HepG2 (cell line): Measurements from ENCODE around the gene SLC25A1. TPM values are rescaled to one million over a fixed set of nuclear protein-coding genes. Genes with fewer than 3 reads are reported as not detected.

ENCODE experiments used
- ATAC-seq: fragments of 200-7000 bp; cut with Tn5 transposase; 3 replicates; pipeline ENCODE4 v1.9.1; 2020; ENCODE audit warnings: mild to moderate bottlenecking, moderate library complexity
- BruUV-seq: library from RNA; stranded (reverse); fragments of 400-500 nt; replicated peaks from 2 replicates; lab custom pipeline; 2021; lab: Mats Ljungman, UMichigan
- CTCF ChIA-PET: fragments of 300-600 bp; formaldehyde crosslinking; extraction: SDS; loops from one replicate; lab custom pipeline; 2021; ENCODE audit warnings: low total read pairs, inconsistent platforms, low intra/inter-chr PET ratio; lab: Yijun Ruan, JAX
- POLR2A ChIA-PET: fragments of 350-600 bp; sonication (Branson Sonifier 250); formaldehyde crosslinking; loops from one replicate; lab custom pipeline; 2020; ENCODE audit warnings: antibody characterized with exemption, inconsistent platforms; lab: Yijun Ruan, JAX
- DNase-seq: peaks from one replicate; pipeline ENCODE4 v3.0.0-alpha.2; 2015; ENCODE audit warnings: low spot score
- FAIRE-seq: peaks from 3 replicates; lab custom pipeline; 2011; peaks lifted over from hg19 to GRCh38; lab: Jason Lieb, UNC
- H2AFZ ChIP-seq: one replicate; pipeline ENCODE4 v1.6.1; 2011; ENCODE audit warnings: low read length, inconsistent platforms
- H3K27ac ChIP-seq: fragments of 300-600 bp; 3 replicates; pipeline ENCODE4 v1.8.0; 2011; ENCODE audit warnings: mixed run types, mild to moderate bottlenecking, mixed read lengths, low read length, inconsistent platforms; ENCODE audit not compliant: insufficient read depth; ENCODE audit errors: extremely low read length
- H3K27me3 ChIP-seq, 2 experiments: fragments of 200-600 bp in 1 of 2; 2 replicates in 1 of 2; 3 replicates in 1 of 2; pipeline versions ENCODE4 v1.6.0 to v1.8.0; 2011; ENCODE audit warnings: low read length in 2 of 2, mild to moderate bottlenecking in 2 of 2, moderate library complexity in 2 of 2, inconsistent platforms in 1 of 2; ENCODE audit not compliant: insufficient read depth in 2 of 2, control insufficient read depth in 1 of 2
- H3K36me3 ChIP-seq, 2 experiments: fragments of 200-600 bp in 1 of 2; replicated peaks in 1 of 2; 2 replicates in 1 of 2; 3 replicates in 1 of 2; pipeline versions ENCODE4 v1.5.1 to v1.8.0; 2011; ENCODE audit warnings: low read length in 2 of 2, inconsistent platforms in 1 of 2; ENCODE audit not compliant: insufficient read depth in 2 of 2, control insufficient read depth in 1 of 2
- H3K4me1 ChIP-seq: 2 replicates; pipeline ENCODE4 v1.5.1; 2012; ENCODE audit warnings: low read length, inconsistent platforms; ENCODE audit not compliant: insufficient read depth
- H3K4me2 ChIP-seq: 2 replicates; pipeline ENCODE4 v1.6.0; 2011; ENCODE audit warnings: low read depth, low read length, inconsistent platforms
- H3K4me3 ChIP-seq, 3 experiments: fragments of 200-600 bp in 1 of 3; sonication (generic), shearing (Covaris generic) in 1 of 3; replicated peaks in 1 of 3; 2 replicates each; pipeline ENCODE4 v1.5.1; 2011 to 2016; ENCODE audit warnings: low read length in 3 of 3, inconsistent platforms in 2 of 3, low read depth in 2 of 3, mild to moderate bottlenecking in 2 of 3, control low read depth in 1 of 3, mixed read lengths in 1 of 3; ENCODE audit not compliant: insufficient read depth in 1 of 3
- H3K79me2 ChIP-seq: one replicate; pipeline ENCODE4 v1.6.1; 2011; ENCODE audit warnings: low read length, inconsistent platforms; ENCODE audit not compliant: insufficient read depth
- H3K9ac ChIP-seq: 2 replicates; pipeline ENCODE4 v1.6.0; 2011; ENCODE audit warnings: mild to moderate bottlenecking, low read depth, low read length, inconsistent platforms; ENCODE audit not compliant: insufficient read depth
- H3K9me3 ChIP-seq: 2 replicates; pipeline ENCODE4 v1.5.1; 2012; ENCODE audit warnings: mild to moderate bottlenecking, low read length
- H4K20me1 ChIP-seq: 2 replicates; pipeline ENCODE4 v1.6.0; 2011; ENCODE audit warnings: inconsistent platforms, mild to moderate bottlenecking, low read length, moderate library complexity; ENCODE audit not compliant: insufficient read depth
- DMAP1 ChIP-seq: IDR thresholded peaks from 2 replicates; pipeline ENCODE4 v1.6.1; 2016
- EEA1 ChIP-seq: sonication (generic); formaldehyde crosslinking; IDR thresholded peaks from 2 replicates; pipeline ENCODE4 v1.5.1; 2020; ENCODE audit warnings: mild to moderate bottlenecking, missing genetic modification reagents, borderline replicate concordance
- GTF2F1 ChIP-seq: fragments of 150-350 bp; IDR thresholded peaks from 2 replicates; pipeline ENCODE4 v1.6.1; 2014; ENCODE audit warnings: low read length
- MAZ ChIP-seq, 2 experiments: sonication (generic) in 1 of 2; formaldehyde crosslinking in 1 of 2; IDR thresholded peaks; 2 replicates each; pipeline versions ENCODE4 v1.5.0 to v1.6.1; 2012 to 2020; ENCODE audit warnings: low read depth in 2 of 2, mild to moderate bottlenecking in 2 of 2, borderline replicate concordance in 1 of 2, improper control_type of control experiment in 1 of 2, low read length in 1 of 2, missing genetic modification reagents in 1 of 2, moderate library complexity in 1 of 2
- MIER3 ChIP-seq: IDR thresholded peaks from 2 replicates; pipeline ENCODE4 v1.6.1; 2016; ENCODE audit warnings: missing compliant biosample characterization, borderline replicate concordance
- RARG ChIP-seq: sonication (generic); formaldehyde crosslinking; IDR thresholded peaks from 2 replicates; pipeline ENCODE4 v1.4.0; 2020; ENCODE audit warnings: low read depth, mild to moderate bottlenecking, missing genetic modification reagents
- RNF2 ChIP-seq: fragments of 450-650 bp; conservative IDR thresholded peaks from 2 replicates; pipeline ENCODE4 v1.6.1; 2016; ENCODE audit warnings: low read depth
- SMC3 ChIP-seq: IDR thresholded peaks from 2 replicates; pipeline ENCODE4 v1.6.1; 2011; ENCODE audit warnings: low read length, improper control_type of control experiment
- U2AF2 ChIP-seq: fragments of 200-400 bp; formaldehyde crosslinking; IDR thresholded peaks from 2 replicates; pipeline ENCODE4 v1.6.1; 2017; ENCODE audit warnings: low read depth, mild to moderate bottlenecking, low read length
- ZBTB7A ChIP-seq: sonication (generic); formaldehyde crosslinking; IDR thresholded peaks from 2 replicates; pipeline ENCODE4 v1.8.0; 2022; ENCODE audit warnings: mild to moderate bottlenecking, missing genetic modification reagents
- ZNF12 ChIP-seq: sonication (generic); formaldehyde crosslinking; IDR thresholded peaks from 2 replicates; pipeline ENCODE4 v1.5.0; 2020; ENCODE audit warnings: missing genetic modification reagents
- ZNF292 ChIP-seq: sonication (generic); formaldehyde crosslinking; IDR thresholded peaks from 2 replicates; pipeline ENCODE4 v1.8.1; 2022; ENCODE audit warnings: mild to moderate bottlenecking, low read depth, missing genetic modification reagents, borderline replicate concordance
- ZNF7 ChIP-seq: IDR thresholded peaks from 2 replicates; pipeline ENCODE4 v1.6.1; 2016; ENCODE audit warnings: missing biosample characterization, missing genetic modification reagents
- ZNF75D ChIP-seq: sonication (generic); formaldehyde crosslinking; IDR thresholded peaks from 2 replicates; pipeline ENCODE4 v1.8.1; 2023; ENCODE audit warnings: missing genetic modification reagents, mild to moderate bottlenecking, borderline replicate concordance
- ZSCAN20 ChIP-seq: sonication (generic); formaldehyde crosslinking; IDR thresholded peaks from 2 replicates; pipeline ENCODE4 v1.4.0; 2020; ENCODE audit warnings: missing genetic modification reagents, mild to moderate bottlenecking, borderline replicate concordance
- whole genome bisulfite sequencing: methylation state at CpG from one replicate; pipeline ENCODE4 v1.1.6; 2017; ENCODE audit warnings: low lambda C conversion rate; 5-methylcytosine and 5-hydroxymethylcytosine counted together
- in situ Hi-C: cut with HindIII; loops from 2 replicates; pipeline ENCODE4 v1.10.0; 2017; ENCODE audit warnings: low pct_unique_long_range_greater_than_20kb; ENCODE audit not compliant: extremely low pct_ligation_motif_present
- intact Hi-C: fragments of 100-400 bp; cut with micrococcal nuclease; formaldehyde crosslinking; loops from one replicate; pipeline ENCODE4 v1.10.0; 2022; ENCODE audit not compliant: unreplicated experiment
- polyA plus RNA-seq, 8 experiments: library from polyadenylated mRNA; depleted of rRNA in 3 of 8; stranded (reverse) in 7 of 8; unstranded in 1 of 8; fragments of >200 nt; fragmentation: Illumina TruSeq in 4 of 8; extraction: Trizol in 4 of 8; gene quantifications; 2 replicates each; pipeline versions ENCODE4 v1.2.1 to v1.2.3, GENCODE V29; 2011 to 2016; ENCODE audit warnings: low read depth in 4 of 8, missing spikeins in 1 of 8, mixed read lengths in 1 of 8; ENCODE audit not compliant: insufficient read depth in 1 of 8
- total RNA-seq, 5 experiments: library from RNA; depleted of rRNA; stranded (reverse); fragments of >200 nt; fragmentation: Illumina TruSeq; extraction: Trizol; gene quantifications; 2 replicates each; pipeline ENCODE4 v1.2.3, GENCODE V29; 2016; ENCODE audit warnings: low read depth in 1 of 5
- TF ChIP-seq, protein P1 (sequence below): sonication (generic); formaldehyde crosslinking; IDR thresholded peaks from 2 replicates; pipeline ENCODE4 v1.9.0; 2021; ENCODE audit warnings: mild to moderate bottlenecking, missing genetic modification reagents

Gene SLC25A1
- total and polyA plus RNA-seq, 2 of the 13 experiments (the other 11 are each of a cell fraction or from before 2014, with no cell fraction given): 49.4 to 161 TPM

DNA sequence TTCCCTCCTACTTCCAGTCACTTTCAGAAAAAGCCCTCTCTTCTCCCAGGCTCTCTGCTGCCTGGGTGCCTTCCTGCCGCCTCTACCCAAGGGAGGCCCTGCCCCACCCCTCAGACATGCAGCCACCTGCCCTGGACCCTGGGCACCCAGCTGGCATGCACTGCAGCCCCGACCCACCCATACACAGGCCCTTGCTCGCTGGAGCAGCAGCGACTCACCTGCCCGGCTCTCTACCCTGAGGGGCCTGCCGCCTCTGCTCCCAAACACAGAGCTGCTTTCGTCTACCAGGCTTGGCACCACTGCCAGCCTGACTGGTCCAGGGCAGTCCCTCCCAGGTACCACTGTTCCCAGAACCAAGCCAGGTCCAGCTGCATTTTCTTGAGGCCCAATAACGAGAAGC, 48.7 kb downstream of the SLC25A1 start:
- peaks cover 17% of the 10 kb centered on the region for H3K4me1 ChIP-seq
- ChIA-PET POLR2A (no interaction called here), CTCF (no interaction called here)
- ATAC-seq (no peak), FAIRE-seq (no peak), DNase-seq (no peak)
- H3K9me3 ChIP-seq: no peaks in the 10 kb centered on the region
- 22% methylated on average over 2 of the region's 8 CpGs for WGBS
- peaks cover 6 to 12% of the 10 kb centered on the region in 2 experiments; a peak in 4 of 5 replicates for H3K36me3 ChIP-seq
- BruUV-seq: no TSS peak
- H4K20me1 ChIP-seq: no peaks in the 10 kb centered on the region
- intact Hi-C loops (no loop called here), in situ Hi-C loops (no loop called here)
- H3K27ac ChIP-seq: no peak overlapping the region
- TF ChIP-seq ZNF75D (CRISPR knock-in tag) (no peak), RNF2 (no peak), GTF2F1 (no peak), EEA1 (CRISPR knock-in tag) (no peak), DMAP1 (no peak), SMC3 (no peak), ZNF7 (CRISPR knock-in tag) (no peak), ZNF12 (CRISPR knock-in tag) (no peak), ZBTB7A (CRISPR knock-in tag) (no peak), ZSCAN20 (CRISPR knock-in tag) (no peak), RARG (CRISPR knock-in tag) (no peak), MAZ (IDR thresholded peaks at IDR 0.05; ENCODE audit: borderline replicate concordance, low read depth, low read length) (no peak), MAZ (CRISPR knock-in tag; IDR thresholded peaks at IDR 0.05; ENCODE audit: low read depth) (no peak), MIER3 (no peak), U2AF2 (no peak), ZNF292 (CRISPR knock-in tag) (no peak)
- TF ChIP-seq, protein P1, sequence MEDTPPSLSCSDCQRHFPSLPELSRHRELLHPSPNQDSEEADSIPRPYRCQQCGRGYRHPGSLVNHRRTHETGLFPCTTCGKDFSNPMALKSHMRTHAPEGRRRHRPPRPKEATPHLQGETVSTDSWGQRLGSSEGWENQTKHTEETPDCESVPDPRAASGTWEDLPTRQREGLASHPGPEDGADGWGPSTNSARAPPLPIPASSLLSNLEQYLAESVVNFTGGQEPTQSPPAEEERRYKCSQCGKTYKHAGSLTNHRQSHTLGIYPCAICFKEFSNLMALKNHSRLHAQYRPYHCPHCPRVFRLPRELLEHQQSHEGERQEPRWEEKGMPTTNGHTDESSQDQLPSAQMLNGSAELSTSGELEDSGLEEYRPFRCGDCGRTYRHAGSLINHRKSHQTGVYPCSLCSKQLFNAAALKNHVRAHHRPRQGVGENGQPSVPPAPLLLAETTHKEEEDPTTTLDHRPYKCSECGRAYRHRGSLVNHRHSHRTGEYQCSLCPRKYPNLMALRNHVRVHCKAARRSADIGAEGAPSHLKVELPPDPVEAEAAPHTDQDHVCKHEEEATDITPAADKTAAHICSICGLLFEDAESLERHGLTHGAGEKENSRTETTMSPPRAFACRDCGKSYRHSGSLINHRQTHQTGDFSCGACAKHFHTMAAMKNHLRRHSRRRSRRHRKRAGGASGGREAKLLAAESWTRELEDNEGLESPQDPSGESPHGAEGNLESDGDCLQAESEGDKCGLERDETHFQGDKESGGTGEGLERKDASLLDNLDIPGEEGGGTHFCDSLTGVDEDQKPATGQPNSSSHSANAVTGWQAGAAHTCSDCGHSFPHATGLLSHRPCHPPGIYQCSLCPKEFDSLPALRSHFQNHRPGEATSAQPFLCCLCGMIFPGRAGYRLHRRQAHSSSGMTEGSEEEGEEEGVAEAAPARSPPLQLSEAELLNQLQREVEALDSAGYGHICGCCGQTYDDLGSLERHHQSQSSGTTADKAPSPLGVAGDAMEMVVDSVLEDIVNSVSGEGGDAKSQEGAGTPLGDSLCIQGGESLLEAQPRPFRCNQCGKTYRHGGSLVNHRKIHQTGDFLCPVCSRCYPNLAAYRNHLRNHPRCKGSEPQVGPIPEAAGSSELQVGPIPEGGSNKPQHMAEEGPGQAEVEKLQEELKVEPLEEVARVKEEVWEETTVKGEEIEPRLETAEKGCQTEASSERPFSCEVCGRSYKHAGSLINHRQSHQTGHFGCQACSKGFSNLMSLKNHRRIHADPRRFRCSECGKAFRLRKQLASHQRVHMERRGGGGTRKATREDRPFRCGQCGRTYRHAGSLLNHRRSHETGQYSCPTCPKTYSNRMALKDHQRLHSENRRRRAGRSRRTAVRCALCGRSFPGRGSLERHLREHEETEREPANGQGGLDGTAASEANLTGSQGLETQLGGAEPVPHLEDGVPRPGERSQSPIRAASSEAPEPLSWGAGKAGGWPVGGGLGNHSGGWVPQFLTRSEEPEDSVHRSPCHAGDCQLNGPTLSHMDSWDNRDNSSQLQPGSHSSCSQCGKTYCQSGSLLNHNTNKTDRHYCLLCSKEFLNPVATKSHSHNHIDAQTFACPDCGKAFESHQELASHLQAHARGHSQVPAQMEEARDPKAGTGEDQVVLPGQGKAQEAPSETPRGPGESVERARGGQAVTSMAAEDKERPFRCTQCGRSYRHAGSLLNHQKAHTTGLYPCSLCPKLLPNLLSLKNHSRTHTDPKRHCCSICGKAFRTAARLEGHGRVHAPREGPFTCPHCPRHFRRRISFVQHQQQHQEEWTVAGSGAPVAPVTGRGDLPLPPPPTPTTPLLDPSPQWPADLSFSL: no peak
- no peaks in the 10 kb centered on the region for H3K79me2 ChIP-seq
- H3K4me2 ChIP-seq: no peak overlapping the region
- no peak overlapping the region for H3K4me3 ChIP-seq
- peaks cover 2 to 37% of the 10 kb centered on the region in 2 experiments; a peak in 4 of 5 replicates for H3K27me3 ChIP-seq
- H3K9ac ChIP-seq: no peak overlapping the region
- no peak overlapping the region for H2AFZ ChIP-seq
